Skeletal muscle cell (primary cell): Measurements from ENCODE around the gene IGFBP2.
"Not testable (repeated sequence)": the region's sequence is repeated elsewhere in the genome, so short reads cannot be mapped to it uniquely, and the experiment has no call there.

Source experiments
- DNase-seq: peaks from one replicate; pipeline ENCODE4 v3.0.0-alpha.2; 2010; ENCODE audit warnings: low read depth
- H3K4me3 ChIP-seq: 2 replicates; pipeline ENCODE4 v1.5.1; 2011; ENCODE audit warnings: low read depth, mild to moderate bottlenecking, control low read depth, low read length, moderate library complexity

The IGFBP2 gene, protein sequence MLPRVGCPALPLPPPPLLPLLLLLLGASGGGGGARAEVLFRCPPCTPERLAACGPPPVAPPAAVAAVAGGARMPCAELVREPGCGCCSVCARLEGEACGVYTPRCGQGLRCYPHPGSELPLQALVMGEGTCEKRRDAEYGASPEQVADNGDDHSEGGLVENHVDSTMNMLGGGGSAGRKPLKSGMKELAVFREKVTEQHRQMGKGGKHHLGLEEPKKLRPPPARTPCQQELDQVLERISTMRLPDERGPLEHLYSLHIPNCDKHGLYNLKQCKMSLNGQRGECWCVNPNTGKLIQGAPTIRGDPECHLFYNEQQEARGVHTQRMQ

GRCh38 chr2:216632952-216633615 is at the start of gene IGFBP2:
IGFBP2 (plus strand) TSS chr2:216633420; CDS start chr2:216633524, 104 bp downstream.
- no peak for DNase-seq
- peak within 1 kb of the TSS; percentile 79 for H3K4me3 ChIP-seq

DNA sequence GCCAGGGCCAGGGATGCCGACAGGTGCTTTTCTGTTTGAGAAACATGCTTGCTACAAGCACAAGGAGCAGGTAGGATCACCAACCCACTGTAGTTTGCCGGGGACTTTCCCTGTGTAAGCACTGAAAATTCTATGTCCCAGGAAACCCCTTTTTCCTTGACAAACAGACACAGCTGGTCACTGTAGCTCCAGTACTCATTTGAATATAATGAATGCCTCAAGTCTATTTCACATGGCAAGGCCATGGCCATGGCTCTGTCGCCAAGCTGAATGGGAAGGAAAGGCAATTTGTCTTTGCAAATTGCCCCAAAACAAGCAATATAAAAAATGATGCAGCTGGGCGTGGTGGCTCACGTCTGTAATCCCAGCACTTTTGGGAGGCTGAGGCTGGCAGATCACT is 49.6 kb upstream of the IGFBP2 start:
- H3K4me3 ChIP-seq = no peak overlapping the region

DNA sequence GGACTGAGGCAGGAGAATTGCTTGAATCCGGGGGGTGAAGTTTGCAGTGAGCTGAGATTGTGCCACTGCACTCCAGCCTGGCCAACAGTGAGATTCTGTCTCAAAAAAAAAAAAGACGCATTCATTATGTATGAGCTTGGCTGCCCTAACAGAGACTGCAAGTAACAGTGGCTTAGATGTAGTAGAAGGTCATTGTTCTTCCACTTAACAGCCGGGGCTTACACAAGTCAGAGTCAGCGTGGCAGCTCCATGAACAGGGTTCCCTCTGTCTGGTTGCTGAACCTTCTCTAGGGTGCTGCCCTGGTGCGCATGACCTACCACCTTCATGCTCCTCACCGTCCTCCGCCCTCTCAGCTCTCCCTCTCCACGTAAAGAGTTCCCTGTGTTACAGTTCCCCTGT is 49.1 kb upstream of the IGFBP2 start:
- H3K4me3 ChIP-seq = no peak overlapping the region
- no peak for DNase-seq

More for the DNA sequence above, 49.6 kb upstream of the IGFBP2 start:
- no peak for DNase-seq

DNA sequence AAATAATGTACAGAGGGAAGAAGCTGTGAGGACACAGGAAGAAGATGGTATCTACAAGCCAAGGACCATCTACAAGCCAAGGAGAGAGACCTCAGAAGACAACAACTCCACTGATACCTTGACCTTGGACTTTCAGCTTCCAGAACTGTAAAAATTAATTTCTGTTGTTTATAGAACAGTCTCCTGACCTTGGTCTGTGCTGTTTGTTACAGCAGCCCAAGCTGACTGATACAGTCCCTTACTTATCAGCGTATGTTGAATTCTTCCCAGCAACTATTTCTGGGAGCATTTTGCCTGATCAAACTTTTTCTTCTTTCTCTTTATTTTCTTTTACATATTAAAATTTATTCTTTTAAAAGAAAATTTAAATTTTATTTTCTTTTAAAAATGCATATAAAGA is 47.8 kb upstream of the IGFBP2 start:
- H3K4me3 ChIP-seq = no peak overlapping the region
- no peak for DNase-seq

- H3K4me3 ChIP-seq = no peak overlapping the region
- no peak for DNase-seq
Measured at GRCh38 chr2:216588861-216589710, 44.1 kb upstream of the IGFBP2 start.

- DNase-seq = no peak
Measured at GRCh38 chr2:216589791-216590190, 43.4 kb upstream of the IGFBP2 start.

GRCh38 chr2:216590780-216591179 is 42.4 kb upstream of the IGFBP2 start:
- no peak overlapping the region for H3K4me3 ChIP-seq
- no peak for DNase-seq

More at GRCh38 chr2:216589791-216590190, 43.4 kb upstream of the IGFBP2 start:
- H3K4me3 ChIP-seq = no peak overlapping the region

- no peak for DNase-seq
- no peak overlapping the region for H3K4me3 ChIP-seq
Measured at GRCh38 chr2:216591480-216591879, 41.7 kb upstream of the IGFBP2 start.

GRCh38 chr2:216594081-216594480 is 39.1 kb upstream of the IGFBP2 start:
- no peak for DNase-seq

DNA sequence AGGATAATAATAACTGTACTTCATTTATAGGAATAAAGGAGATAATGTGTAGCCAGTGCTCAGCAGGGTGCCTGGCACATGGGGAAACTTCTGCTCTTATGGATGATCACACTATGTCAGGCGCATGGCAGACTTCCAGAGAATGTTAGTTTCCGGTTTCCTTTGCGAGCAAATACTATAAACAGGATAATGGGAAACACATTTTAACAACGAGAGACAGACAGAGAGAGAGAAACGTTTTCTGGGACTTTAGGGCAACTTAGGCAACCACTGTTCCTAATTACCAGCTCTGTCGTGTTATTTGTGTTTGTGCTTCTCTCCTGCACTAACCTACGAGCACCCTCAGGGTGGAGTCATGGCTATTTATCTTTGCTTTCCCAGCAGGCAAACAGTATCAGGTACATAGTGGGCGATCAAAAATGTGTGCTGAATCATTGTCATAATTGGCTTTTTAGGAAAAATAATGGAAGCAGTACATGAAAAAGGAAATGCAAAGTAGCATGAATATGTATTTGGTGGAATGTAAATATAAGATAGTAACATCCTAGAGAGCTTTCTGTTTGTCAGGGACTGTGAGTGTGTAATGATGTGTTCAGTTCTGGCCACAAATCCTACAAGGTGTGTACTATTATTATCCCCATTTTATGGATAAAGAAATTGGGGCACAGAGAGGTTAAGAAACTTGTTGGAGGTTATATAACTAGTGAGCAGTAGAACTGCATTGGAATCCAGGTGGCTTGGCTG is 36.8 kb upstream of the IGFBP2 start:
- no peak overlapping the region for H3K4me3 ChIP-seq
- no peak for DNase-seq

More at GRCh38 chr2:216594081-216594480, 39.1 kb upstream of the IGFBP2 start:
- H3K4me3 ChIP-seq = no peak overlapping the region

GRCh38 chr2:216596980-216597509 is 36.2 kb upstream of the IGFBP2 start:
- no peak for DNase-seq
- H3K4me3 ChIP-seq = no peak overlapping the region

DNA sequence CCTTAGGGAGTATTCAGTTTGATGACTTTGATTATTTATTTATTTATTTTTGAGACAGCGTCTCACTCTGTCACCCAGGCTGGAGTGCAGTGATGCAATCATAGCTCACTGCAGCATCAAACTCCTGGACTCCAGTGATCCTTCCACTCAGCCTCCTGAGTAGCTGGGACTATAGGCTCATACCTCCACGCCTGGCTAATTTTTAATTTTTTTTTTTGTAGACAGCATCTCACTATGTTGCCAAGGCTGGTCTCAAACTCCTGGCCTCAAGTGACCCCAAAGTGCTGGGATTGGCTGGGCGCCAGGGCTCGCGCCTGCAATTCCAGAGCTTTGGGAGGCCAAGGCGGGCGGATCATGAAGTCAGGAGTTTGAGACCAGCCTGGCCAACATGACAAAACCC is 35.4 kb upstream of the IGFBP2 start:
- not testable (repeated sequence) for H3K4me3 ChIP-seq, DNase-seq

GRCh38 chr2:216601632-216602409 is 31.4 kb upstream of the IGFBP2 start:
- DNase-seq = no peak
- H3K4me3 ChIP-seq = no peak overlapping the region

DNA sequence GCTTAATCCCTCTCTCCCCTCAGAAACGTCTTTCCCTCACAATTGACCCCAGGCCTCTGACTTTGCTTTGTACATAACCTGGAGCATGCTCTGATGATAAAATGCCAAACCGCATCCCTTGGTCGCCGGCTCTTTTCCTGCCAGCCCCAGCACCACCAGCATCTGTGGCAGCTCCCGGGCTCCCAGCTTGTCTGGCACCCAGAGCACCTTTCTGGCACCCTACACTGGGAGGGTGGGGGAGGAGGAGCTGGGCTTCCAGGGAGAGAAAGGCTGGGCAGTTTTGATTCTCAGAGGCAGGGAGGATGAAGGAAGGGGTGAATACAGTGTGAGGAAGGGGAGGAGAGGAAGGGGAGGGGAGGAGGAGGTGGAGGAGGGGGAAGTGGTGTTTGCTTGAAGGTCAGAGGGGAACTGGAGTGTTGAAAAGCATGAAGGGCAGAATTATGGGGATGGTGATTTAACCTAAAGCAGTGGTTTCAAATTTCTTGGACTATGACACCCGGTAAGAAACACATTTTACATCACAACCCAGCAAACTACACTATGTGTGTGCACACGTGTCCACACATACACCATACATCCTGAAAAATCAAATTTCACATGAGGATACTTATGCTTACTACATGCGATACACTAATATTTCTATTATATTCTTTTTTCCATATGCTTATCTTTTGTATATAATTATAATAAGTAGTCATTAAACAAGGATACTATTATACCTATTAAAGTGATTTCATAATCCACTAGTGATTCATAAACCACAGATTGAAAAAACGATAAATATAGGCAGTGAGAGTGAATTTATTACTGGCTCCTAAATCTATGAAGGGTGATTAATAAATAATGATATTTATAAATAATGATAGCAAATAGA is 30.0 kb upstream of the IGFBP2 start:
- DNase-seq = no peak

DNA sequence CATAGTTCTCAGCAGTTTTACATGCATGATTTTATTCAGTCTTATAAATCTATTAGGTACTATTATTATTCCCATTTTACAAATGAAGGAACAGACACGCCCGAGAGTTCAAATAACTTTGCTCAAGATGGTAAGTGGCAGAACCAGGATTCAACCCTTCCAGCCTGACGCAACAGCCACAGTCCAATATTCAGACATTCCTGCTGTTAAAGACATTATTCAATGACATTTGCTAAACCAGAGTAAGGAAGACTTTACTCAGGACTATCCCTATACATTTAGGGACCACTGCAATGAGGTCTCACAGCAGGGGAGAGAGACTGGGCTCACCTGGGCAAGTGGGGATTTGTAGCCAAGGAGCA is 29.4 kb upstream of the IGFBP2 start:
- no peak for DNase-seq
- no peak overlapping the region for H3K4me3 ChIP-seq

More for the DNA sequence above, 30.0 kb upstream of the IGFBP2 start:
- no peak overlapping the region for H3K4me3 ChIP-seq

- DNase-seq = no peak
- H3K4me3 ChIP-seq = no peak overlapping the region
Measured at GRCh38 chr2:216604458-216604857, 28.8 kb upstream of the IGFBP2 start.

DNA sequence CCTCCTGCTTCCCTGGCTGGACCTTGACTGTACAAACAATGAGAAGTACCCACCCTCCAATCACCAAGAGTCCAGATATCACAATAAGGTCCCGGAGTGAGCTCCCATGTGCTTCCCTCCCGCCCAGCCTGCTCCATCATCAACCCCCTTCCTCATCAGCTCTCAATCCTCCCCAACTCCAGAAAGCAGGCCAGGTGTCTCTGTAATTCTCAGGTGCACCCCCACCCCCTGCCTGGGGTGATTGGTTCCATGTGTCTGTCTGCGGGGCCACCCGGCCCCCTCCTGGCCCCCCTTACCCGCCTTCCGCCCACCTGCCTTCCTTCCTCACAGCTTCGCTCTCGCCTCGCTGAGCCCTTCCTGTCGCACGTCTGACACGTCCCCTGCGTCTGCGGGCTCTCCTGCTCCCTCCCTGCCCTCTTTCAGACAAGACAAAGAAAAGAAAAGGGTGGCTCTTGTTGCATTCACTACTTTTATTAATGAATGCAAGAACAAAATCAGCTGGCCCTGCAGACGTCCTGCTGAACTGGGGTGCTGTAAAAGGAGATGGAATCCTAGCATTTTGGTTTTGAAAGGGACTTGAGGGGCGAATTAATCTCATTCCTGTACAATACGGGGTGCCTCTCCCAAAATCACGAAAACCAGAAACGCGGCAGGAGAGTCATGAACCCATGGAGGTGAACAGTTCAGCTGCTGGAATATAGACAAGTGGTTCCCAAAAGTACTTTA is 26.5 kb upstream of the IGFBP2 start:
- H3K4me3 ChIP-seq = no peak overlapping the region
- DNase-seq = no peak
